Endothelial cell of umbilical vein (primary cell): ENCODE measurements around the gene UBR3.

Source experiments
- CTCF ChIP-seq, 2 donors: IDR thresholded peaks; 1 replicate in 1 of 2; 2 replicates in 1 of 2; pipeline ENCODE4 v1.5.1; 2011; ENCODE audit warnings: low read length in 2 of 2, mild to moderate bottlenecking in 2 of 2, moderate library complexity in 2 of 2, control low read depth in 1 of 2, inconsistent platforms in 1 of 2, low read depth in 1 of 2; ENCODE audit not compliant: insufficient read depth in 1 of 2; ENCODE audit errors: extremely low read depth in 1 of 2
- EZH2 ChIP-seq: IDR thresholded peaks from 2 replicates; pipeline ENCODE4 v1.6.1; 2012; ENCODE audit warnings: borderline replicate concordance, low read depth, mild to moderate bottlenecking, moderate library complexity, low read length, inconsistent platforms; ENCODE audit not compliant: severe bottlenecking
- FOS ChIP-seq: IDR thresholded peaks from 2 replicates; pipeline ENCODE4 v1.6.1; 2011; ENCODE audit warnings: mild to moderate bottlenecking, low read length, moderate library complexity, borderline replicate concordance; ENCODE audit not compliant: insufficient read depth
- GATA2 ChIP-seq: IDR thresholded peaks from 2 replicates; pipeline ENCODE4 v1.7.0; 2011; ENCODE audit warnings: low read depth, mild to moderate bottlenecking, moderate library complexity, mixed read lengths, low read length; ENCODE audit not compliant: insufficient read length, insufficient read depth
- JUN ChIP-seq: IDR thresholded peaks from 2 replicates; pipeline ENCODE4 v1.6.1; 2011; ENCODE audit warnings: borderline replicate concordance, low read depth; ENCODE audit not compliant: insufficient read length, insufficient read depth
- MAX ChIP-seq: IDR thresholded peaks from 2 replicates; pipeline ENCODE4 v1.6.1; 2011; ENCODE audit not compliant: insufficient read depth, insufficient read length
- MYC ChIP-seq: IDR thresholded peaks from one replicate; pipeline ENCODE4 v1.6.1; 2011; ENCODE audit warnings: mild to moderate bottlenecking, low read depth, low read length
- POLR2A ChIP-seq: IDR thresholded peaks from 2 replicates; pipeline ENCODE4 v1.6.1; 2012; ENCODE audit warnings: low read depth, mild to moderate bottlenecking, control low read depth, low read length
- POLR2AphosphoS5 ChIP-seq: IDR thresholded peaks from 2 replicates; pipeline ENCODE4 v1.6.1; 2012; ENCODE audit warnings: low read depth, mild to moderate bottlenecking, control low read depth, low read length, moderate library complexity; ENCODE audit not compliant: insufficient read depth

DNA sequence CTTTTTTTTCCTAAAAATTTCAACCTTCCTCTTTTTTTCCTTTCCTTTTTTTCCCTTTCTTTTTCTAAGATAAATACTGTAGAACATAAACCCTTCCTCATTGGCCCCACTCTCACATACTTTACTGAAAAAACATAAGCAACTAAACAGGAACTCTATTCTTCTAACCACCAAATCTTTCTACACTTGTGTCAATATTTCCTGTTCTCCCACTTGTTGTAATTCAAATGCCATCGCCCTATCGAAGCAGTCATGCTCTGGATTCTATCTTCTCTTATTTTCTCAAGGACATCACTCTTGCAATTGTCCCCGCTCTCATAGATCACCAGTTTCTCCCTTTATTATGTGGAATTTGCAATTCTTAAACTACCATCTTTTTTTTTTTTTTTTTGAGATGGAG, 48.8 kb upstream of the UBR3 start:
- TF ChIP-seq CTCF (IDR thresholded peaks at IDR 0.05; ENCODE audit: extremely low read depth in 1 of 2, insufficient read depth in 1 of 2, low read depth in 1 of 2, low read length in 2 of 2) = no peak
- no peak for TF ChIP-seq EZH2
- no peak for TF ChIP-seq POLR2A
- TF ChIP-seq FOS = no peak
- no peak for TF ChIP-seq POLR2AphosphoS5
- no peak for TF ChIP-seq MAX
- TF ChIP-seq JUN = no peak
- TF ChIP-seq MYC = no peak
- no peak for TF ChIP-seq GATA2
